Measurements from ENCODE around the gene POT1.

Gene POT1

DNA sequence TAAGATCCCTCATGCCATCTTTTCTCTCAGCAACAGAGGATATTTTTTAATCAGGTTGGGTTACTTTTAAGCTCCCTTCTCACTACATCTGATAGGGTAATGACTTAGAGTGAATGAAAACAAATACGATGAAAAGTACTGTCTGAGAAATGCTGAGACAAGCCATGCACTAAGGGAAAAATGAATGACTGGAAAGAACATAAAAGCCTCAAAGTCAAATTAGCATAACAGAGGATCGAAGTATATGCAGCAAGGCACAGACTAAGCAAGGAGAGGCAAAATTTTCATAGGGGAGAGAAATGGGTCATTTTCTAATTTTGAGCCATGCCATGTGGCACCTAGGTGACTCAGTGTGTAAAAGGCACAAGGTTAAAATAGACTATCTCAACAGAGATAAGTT, 8.5 kb upstream of the POT1 start:
- Histone ChIP-seq H3K9ac (ENCODE audit: low read length) (no peak overlapping the region), H3K4me3 (ENCODE audit: low read length) (no peak overlapping the region), H3K27me3 (ENCODE audit: control insufficient read depth, insufficient read depth, low read length) (no peaks in the 10 kb centered on the region), H3K9me3 (ENCODE audit: control insufficient read depth, low read depth, low read length) (no peaks in the 10 kb centered on the region), H3K27ac (ENCODE audit: low read length) (no peak overlapping the region), H3K36me3 (ENCODE audit: control insufficient read depth, low read depth, low read length) (no peaks in the 10 kb centered on the region), H3K4me1 (ENCODE audit: control insufficient read depth, low read depth, low read length) (no peaks in the 10 kb centered on the region)

DNA sequence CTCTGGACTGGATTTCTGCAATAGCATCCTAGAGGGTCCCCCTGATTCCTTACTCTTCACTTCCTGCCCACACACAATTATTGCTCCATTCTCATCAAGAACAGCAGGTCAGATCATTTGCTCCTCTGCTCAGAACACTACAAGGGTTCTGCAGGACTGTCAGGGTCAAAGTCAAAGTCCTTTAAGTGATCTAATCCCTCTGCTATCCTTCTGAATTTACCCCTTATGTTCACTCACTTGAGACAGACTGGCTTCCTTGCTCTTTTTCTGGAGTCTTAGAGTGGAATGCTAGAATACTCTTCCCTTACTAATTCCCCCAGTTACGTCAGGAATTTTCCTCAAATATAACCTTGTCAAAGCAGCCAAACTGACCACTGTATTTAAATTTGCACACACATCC, 7.5 kb upstream of the POT1 start:
- Histone ChIP-seq H3K27ac (ENCODE audit: low read length) (no peak overlapping the region), H3K9me3 (ENCODE audit: control insufficient read depth, low read depth, low read length) (no peaks in the 10 kb centered on the region), H3K9ac (ENCODE audit: low read length) (no peak overlapping the region), H3K4me1 (ENCODE audit: control insufficient read depth, low read depth, low read length) (no peaks in the 10 kb centered on the region), H3K4me3 (ENCODE audit: low read length) (no peak overlapping the region), H3K27me3 (ENCODE audit: control insufficient read depth, insufficient read depth, low read length) (no peaks in the 10 kb centered on the region), H3K36me3 (ENCODE audit: control insufficient read depth, low read depth, low read length) (no peaks in the 10 kb centered on the region)

GRCh38 chr7:124934841-124935240, 5.2 kb upstream of the POT1 start:
- Histone ChIP-seq H3K36me3 (ENCODE audit: control insufficient read depth, low read depth, low read length) (no peaks in the 10 kb centered on the region), H3K9ac (ENCODE audit: low read length) (no peak overlapping the region), H3K4me1 (ENCODE audit: control insufficient read depth, low read depth, low read length) (no peaks in the 10 kb centered on the region), H3K9me3 (ENCODE audit: control insufficient read depth, low read depth, low read length) (no peaks in the 10 kb centered on the region), H3K4me3 (ENCODE audit: low read length) (no peak overlapping the region), H3K27ac (ENCODE audit: low read length) (no peak overlapping the region), H3K27me3 (ENCODE audit: control insufficient read depth, insufficient read depth, low read length) (no peaks in the 10 kb centered on the region)

DNA sequence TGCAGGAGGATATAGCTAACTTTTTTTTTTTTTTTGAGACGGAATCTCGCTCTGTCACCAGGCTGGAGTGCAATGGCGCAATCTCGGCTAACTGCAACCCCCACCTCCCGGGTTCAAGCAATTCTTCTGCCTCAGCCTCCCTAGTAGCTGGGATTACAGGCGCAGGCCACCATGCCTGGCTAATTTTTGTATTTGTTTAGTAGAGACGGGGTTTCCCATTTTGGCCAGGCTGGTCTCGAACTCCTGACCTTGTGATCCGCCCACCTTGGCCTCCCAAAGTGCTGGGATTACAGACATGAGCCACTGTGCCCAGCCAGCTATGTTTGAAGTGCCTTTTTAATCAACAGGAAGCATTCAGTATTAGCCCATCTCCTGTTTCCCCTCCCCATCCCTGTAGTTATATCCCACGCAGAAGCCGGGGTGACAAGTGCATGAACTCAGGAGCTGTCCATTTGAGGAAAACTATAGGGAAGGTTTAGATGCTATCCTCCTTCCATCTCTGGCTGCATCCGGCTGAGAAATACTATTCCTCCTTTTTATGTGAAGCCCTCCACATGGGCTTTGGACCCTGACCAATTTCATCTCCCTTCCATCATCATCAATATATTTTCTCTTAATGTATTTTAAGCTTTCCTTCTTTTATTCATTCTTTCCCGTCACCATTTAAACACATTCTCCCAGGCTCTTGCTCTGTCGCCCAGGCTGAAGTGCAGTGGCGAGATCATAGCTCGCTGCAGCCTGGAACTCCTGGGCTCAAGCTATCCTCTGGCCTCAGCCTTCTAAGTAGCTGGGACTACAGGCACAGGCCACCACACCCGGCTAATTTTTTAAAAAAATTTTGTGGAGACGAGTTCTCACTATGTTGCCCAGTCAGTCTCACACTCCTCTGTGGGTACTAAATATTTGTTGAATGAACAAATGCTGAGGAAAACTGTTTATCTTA, 1.3 kb upstream of the POT1 start:
- no peak overlapping the region for H3K9ac ChIP-seq (ENCODE audit: low read length)
- H3K27me3 ChIP-seq (ENCODE audit: control insufficient read depth, insufficient read depth, low read length), result no peaks in the 10 kb centered on the region
- no peaks in the 10 kb centered on the region for H3K36me3 ChIP-seq (ENCODE audit: control insufficient read depth, low read depth, low read length)
- H3K27ac ChIP-seq (ENCODE audit: low read length), result no peak overlapping the region
- peaks cover 5% of the 10 kb centered on the region for H3K4me1 ChIP-seq (ENCODE audit: control insufficient read depth, low read depth, low read length)
- H3K9me3 ChIP-seq (ENCODE audit: control insufficient read depth, low read depth, low read length), result no peaks in the 10 kb centered on the region
- no peak overlapping the region for H3K4me3 ChIP-seq (ENCODE audit: low read length)

GRCh38 chr7:124930173-124930623, 573 bp upstream of the POT1 start:
- Histone ChIP-seq H3K9me3 (ENCODE audit: control insufficient read depth, low read depth, low read length) (no peaks in the 10 kb centered on the region), H3K27me3 (ENCODE audit: control insufficient read depth, insufficient read depth, low read length) (no peaks in the 10 kb centered on the region), H3K4me1 (ENCODE audit: control insufficient read depth, low read depth, low read length) (peaks cover 5% of the 10 kb centered on the region), H3K9ac (ENCODE audit: low read length) (no peak overlapping the region), H3K27ac (ENCODE audit: low read length) (no peak overlapping the region), H3K36me3 (ENCODE audit: control insufficient read depth, low read depth, low read length) (no peaks in the 10 kb centered on the region), H3K4me3 (ENCODE audit: low read length) (peak overlapping the region; percentile 100)

DNA sequence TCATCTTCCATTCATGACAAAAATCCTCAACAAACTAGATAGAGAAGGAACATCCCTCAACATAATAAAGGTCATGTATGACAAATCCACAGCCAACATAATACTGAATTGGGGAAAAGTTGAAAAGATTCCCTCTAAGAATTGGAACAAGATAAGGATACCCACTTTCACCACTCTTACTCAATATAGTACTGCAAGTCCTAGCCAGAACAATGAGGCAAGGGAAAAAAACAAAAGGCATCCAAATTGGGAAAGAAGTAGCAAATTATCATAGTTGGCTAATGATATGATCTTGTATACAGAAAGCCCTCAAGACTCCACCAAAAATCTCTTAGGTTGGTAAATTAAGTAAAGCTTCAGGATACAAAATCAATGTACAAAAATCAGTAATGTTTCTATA, 4.7 kb downstream of the POT1 start:
- Histone ChIP-seq H3K27me3 (ENCODE audit: control insufficient read depth, insufficient read depth, low read length) (no peaks in the 10 kb centered on the region), H3K4me3 (ENCODE audit: low read length) (no peak overlapping the region), H3K9ac (ENCODE audit: low read length) (no peak overlapping the region), H3K4me1 (ENCODE audit: control insufficient read depth, low read depth, low read length) (peaks cover 5% of the 10 kb centered on the region), H3K27ac (ENCODE audit: low read length) (no peak overlapping the region), H3K9me3 (ENCODE audit: control insufficient read depth, low read depth, low read length) (no peaks in the 10 kb centered on the region), H3K36me3 (ENCODE audit: control insufficient read depth, low read depth, low read length) (no peaks in the 10 kb centered on the region)

DNA sequence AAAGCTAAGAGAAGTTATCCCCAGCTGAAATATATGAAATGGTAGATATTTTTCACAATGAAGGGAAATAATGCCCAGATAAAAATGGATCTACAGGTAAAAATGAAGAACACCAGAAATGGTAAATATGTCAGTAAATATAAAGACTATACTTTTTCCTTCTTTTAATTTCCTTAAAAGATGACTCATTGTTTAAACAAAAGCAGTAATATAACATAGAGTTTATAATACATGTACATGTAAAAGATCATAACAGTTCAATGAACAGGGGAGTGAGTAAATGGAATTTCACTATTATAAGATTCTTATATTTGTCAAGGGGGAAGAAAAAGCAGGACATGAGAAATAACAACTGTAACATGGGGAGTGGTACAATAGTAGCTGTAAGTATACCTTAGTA, 7.4 kb downstream of the POT1 start:
- Histone ChIP-seq H3K9ac (ENCODE audit: low read length) (no peak overlapping the region), H3K27ac (ENCODE audit: low read length) (no peak overlapping the region), H3K36me3 (ENCODE audit: control insufficient read depth, low read depth, low read length) (no peaks in the 10 kb centered on the region), H3K9me3 (ENCODE audit: control insufficient read depth, low read depth, low read length) (no peaks in the 10 kb centered on the region), H3K27me3 (ENCODE audit: control insufficient read depth, insufficient read depth, low read length) (no peaks in the 10 kb centered on the region), H3K4me1 (ENCODE audit: control insufficient read depth, low read depth, low read length) (no peaks in the 10 kb centered on the region), H3K4me3 (ENCODE audit: low read length) (no peak overlapping the region)

- Histone ChIP-seq H3K27ac (ENCODE audit: low read length) (no peak overlapping the region), H3K9me3 (ENCODE audit: control insufficient read depth, low read depth, low read length) (no peaks in the 10 kb centered on the region)
These were observed 9.8 kb downstream of the POT1 start for GRCh38 chr7:124919841-124920240.

GRCh38 chr7:124918662-124919061, 11.0 kb downstream of the POT1 start:
- Histone ChIP-seq H3K27ac (ENCODE audit: low read length) (no peak overlapping the region), H3K4me1 (ENCODE audit: control insufficient read depth, low read depth, low read length) (no peaks in the 10 kb centered on the region), H3K27me3 (ENCODE audit: control insufficient read depth, insufficient read depth, low read length) (no peaks in the 10 kb centered on the region), H3K36me3 (ENCODE audit: control insufficient read depth, low read depth, low read length) (peaks cover 3% of the 10 kb centered on the region), H3K9ac (ENCODE audit: low read length) (no peak overlapping the region), H3K9me3 (ENCODE audit: control insufficient read depth, low read depth, low read length) (no peaks in the 10 kb centered on the region), H3K4me3 (ENCODE audit: low read length) (no peak overlapping the region)

More at GRCh38 chr7:124919841-124920240, 9.8 kb downstream of the POT1 start:
- no peak overlapping the region for H3K4me3 ChIP-seq (ENCODE audit: low read length)
- H3K27me3 ChIP-seq (ENCODE audit: control insufficient read depth, insufficient read depth, low read length), result no peaks in the 10 kb centered on the region
- H3K4me1 ChIP-seq (ENCODE audit: control insufficient read depth, low read depth, low read length), result no peaks in the 10 kb centered on the region
- H3K36me3 ChIP-seq (ENCODE audit: control insufficient read depth, low read depth, low read length), result peaks cover 3% of the 10 kb centered on the region
- H3K9ac ChIP-seq (ENCODE audit: low read length), result no peak overlapping the region

GRCh38 chr7:124915242-124915641, 14.4 kb downstream of the POT1 start:
- H3K4me1 ChIP-seq (ENCODE audit: control insufficient read depth, low read depth, low read length), result no peaks in the 10 kb centered on the region
- H3K9me3 ChIP-seq (ENCODE audit: control insufficient read depth, low read depth, low read length), result no peaks in the 10 kb centered on the region
- H3K4me3 ChIP-seq (ENCODE audit: low read length), result no peak overlapping the region
- no peak overlapping the region for H3K9ac ChIP-seq (ENCODE audit: low read length)
- H3K27me3 ChIP-seq (ENCODE audit: control insufficient read depth, insufficient read depth, low read length), result no peaks in the 10 kb centered on the region
- no peak overlapping the region for H3K27ac ChIP-seq (ENCODE audit: low read length)
- peaks cover 3% of the 10 kb centered on the region for H3K36me3 ChIP-seq (ENCODE audit: control insufficient read depth, low read depth, low read length)

DNA sequence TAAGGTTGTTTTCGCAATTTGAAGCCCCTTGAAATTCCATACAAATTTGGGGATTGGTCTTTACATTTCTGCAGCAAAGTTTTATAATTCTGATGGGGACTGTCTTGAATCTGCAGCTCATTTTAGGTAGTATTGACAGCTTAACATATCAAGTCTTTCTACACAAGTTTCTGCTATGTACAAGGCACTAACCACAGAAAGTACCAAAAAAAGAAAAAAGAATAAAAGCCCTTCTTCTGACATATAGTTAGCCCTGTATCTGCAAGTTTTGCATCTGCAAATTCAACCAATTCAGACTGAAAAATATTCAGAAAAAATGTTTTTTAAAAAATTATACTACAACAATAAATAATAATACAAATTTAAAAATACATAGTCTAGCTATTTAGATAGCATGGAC, 15.3 kb downstream of the POT1 start:
- no peak overlapping the region for H3K4me3 ChIP-seq (ENCODE audit: low read length)
- H3K4me1 ChIP-seq (ENCODE audit: control insufficient read depth, low read depth, low read length), result no peaks in the 10 kb centered on the region
- H3K27me3 ChIP-seq (ENCODE audit: control insufficient read depth, insufficient read depth, low read length), result no peaks in the 10 kb centered on the region
- no peak overlapping the region for H3K27ac ChIP-seq (ENCODE audit: low read length)
- no peak overlapping the region for H3K9ac ChIP-seq (ENCODE audit: low read length)
- H3K9me3 ChIP-seq (ENCODE audit: control insufficient read depth, low read depth, low read length), result no peaks in the 10 kb centered on the region
- H3K36me3 ChIP-seq (ENCODE audit: control insufficient read depth, low read depth, low read length), result peaks cover 3% of the 10 kb centered on the region

DNA sequence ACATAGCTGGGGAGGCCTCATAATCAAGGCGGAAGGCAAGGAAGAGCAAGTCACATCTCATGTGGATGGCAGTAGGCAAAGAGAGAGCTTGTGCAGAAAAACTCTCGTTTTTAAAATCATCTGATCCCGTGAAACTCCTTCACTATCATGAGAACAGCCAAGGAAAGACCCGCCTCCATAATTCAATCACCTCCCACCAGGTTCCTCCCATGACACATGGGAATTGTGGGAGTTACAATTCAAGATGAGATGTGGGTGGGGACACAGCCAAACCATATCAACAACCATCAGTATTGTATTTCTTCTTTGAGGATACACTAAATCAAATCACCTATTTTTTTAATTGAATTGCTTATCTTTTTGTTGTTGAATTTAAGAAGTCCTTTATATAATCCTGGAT, 16.7 kb downstream of the POT1 start:
- Histone ChIP-seq H3K27ac (ENCODE audit: low read length) (no peak overlapping the region), H3K36me3 (ENCODE audit: control insufficient read depth, low read depth, low read length) (peaks cover 3% of the 10 kb centered on the region), H3K4me1 (ENCODE audit: control insufficient read depth, low read depth, low read length) (no peaks in the 10 kb centered on the region), H3K9ac (ENCODE audit: low read length) (no peak overlapping the region), H3K27me3 (ENCODE audit: control insufficient read depth, insufficient read depth, low read length) (no peaks in the 10 kb centered on the region), H3K4me3 (ENCODE audit: low read length) (no peak overlapping the region), H3K9me3 (ENCODE audit: control insufficient read depth, low read depth, low read length) (no peaks in the 10 kb centered on the region)

Measured in iPS-18a (cell line).